Glomerular visceral epithelial cell (primary cell): ENCODE data around the gene STAT5A.

ENCODE experiments used
- DNase-seq: peaks from one replicate; pipeline ENCODE4 v3.0.0-alpha.2; 2016; ENCODE audit errors: extremely low spot score

The STAT5A gene

DNA sequence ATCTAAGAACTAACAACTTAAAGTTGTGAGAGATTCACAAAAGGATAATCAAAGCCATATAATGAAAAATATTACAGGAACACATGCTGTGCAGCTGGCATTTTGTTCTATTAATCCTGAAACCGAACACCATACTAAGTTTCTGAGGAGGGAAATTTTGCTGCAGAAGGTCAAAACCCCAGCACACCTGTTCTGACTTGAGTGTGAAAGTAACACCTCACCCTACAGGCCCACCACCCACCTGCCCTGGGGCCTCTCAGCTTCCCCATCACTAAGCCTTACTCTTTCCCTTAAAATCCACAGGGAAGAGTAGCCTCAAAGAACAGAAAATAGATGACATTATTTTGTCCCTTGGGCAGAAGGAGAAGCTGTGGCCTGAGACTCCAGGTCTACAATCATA is 44.8 kb downstream of the STAT5A start:
- DNase-seq: no peak

DNA sequence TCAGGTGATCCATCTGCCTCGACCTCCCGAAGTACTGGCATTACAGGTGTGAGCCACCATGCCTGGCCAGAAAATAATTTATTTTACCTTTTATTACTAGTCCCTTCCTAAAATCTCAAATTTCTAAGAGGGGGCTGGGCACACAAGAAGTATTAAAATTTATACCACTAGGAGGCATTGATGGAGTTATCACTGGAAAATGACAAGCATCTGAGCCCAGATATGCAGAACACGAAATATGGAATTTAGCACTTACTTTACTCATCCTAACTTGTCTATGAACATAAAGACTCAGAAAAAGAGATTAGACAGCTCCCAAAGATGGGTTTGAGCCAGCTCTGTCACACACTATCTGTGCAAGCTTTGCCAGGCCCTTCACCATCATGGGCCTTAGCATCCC is 46.4 kb downstream of the STAT5A start:
- no peak for DNase-seq

GRCh38 chr17:42337442-42337841 is 49.1 kb downstream of the STAT5A start:
- no peak for DNase-seq

- no peak for DNase-seq
Observed at GRCh38 chr17:42338427-42338985, 50.2 kb downstream of the STAT5A start.

- no peak for DNase-seq
Observed at GRCh38 chr17:42339221-42339620, 50.9 kb downstream of the STAT5A start.

DNA sequence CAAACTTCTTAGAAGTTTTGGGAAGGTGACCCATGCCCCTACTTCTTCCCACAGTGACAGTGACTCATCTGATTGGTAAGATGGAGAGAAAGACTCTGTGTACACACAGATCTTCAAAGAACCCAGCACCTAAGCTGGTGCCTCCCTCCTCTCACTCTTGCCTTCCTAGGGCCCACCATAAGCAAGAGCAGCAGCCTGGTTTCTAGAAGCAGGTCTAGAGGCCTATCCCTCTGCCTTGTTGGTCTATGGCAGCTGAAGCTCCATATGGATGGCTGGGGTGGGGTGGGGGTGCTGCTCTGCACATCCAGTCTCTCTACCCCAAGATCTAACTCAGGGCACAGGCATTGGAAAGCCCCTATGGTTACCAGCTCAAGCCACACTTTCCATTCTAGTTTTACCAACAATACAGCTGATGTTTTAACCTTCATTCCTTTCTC is 52.4 kb downstream of the STAT5A start:
- no peak for DNase-seq

GRCh38 chr17:42341568-42341967 is 53.3 kb downstream of the STAT5A start:
- DNase-seq: no peak

DNA sequence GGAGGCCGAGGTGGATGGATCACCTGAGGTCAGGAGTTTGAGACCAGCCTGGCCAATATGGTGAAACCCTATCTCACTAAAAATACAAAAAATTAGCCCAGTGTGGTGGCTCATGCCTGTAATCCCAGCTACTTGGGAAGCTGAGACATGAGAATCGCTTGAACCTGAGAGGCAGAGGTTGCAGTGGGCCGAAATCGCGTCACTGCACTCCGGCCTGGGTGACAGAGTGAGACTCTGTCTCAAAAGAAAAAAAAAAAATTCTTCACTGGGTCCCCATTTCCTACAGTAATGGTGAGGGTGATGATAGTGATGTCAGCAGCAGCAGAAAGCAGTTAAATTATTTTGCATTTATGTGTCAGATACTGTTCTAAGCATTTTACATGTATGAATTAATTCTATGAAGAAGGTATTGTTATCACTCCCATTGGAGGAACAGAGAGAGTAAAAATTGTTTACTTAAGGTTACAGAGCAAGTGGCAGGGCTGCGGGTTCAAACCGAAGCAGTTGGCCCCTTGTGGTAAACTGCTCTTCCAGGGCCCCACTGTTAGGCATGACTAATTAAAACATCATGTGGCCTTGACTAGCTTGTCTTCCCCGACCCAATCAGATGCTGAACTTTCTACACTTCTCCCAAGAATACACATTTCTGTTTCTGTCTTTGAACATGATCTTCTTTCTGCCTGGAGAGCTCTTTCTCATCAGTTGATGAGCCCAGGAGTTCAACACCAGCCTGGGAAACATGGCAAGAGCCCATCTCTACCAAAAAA is 54.1 kb downstream of the STAT5A start:
- peak; percentile 30 for DNase-seq

- no peak for DNase-seq
Observed at GRCh38 chr17:42345396-42346073, 57.2 kb downstream of the STAT5A start.

- DNase-seq: no peak
Observed at GRCh38 chr17:42346481-42346880, 58.2 kb downstream of the STAT5A start.

GRCh38 chr17:42347198-42347597 is 58.9 kb downstream of the STAT5A start:
- DNase-seq: peak; percentile 62

DNA sequence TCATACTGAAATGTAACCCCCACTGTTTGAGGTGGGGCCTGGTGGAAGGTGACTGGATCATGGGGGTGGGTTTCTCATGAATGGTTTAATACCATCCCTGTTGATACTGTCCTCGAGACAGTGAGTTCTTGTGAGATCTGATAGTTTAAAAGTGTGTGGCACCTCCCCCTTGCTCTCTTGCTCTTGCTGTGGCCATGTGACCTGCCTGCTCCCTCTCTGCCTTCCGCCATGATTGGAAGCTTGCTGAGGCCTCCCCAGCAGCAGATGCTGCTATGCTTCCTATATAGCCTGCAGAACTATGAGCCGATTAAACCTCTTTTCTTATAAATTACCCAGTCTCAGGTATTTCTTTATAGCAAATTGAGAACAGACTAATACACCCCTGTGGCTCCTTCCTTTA is 59.3 kb downstream of the STAT5A start:
- no peak for DNase-seq

- DNase-seq: no peak
Observed at GRCh38 chr17:42348104-42348503, 59.8 kb downstream of the STAT5A start.

DNA sequence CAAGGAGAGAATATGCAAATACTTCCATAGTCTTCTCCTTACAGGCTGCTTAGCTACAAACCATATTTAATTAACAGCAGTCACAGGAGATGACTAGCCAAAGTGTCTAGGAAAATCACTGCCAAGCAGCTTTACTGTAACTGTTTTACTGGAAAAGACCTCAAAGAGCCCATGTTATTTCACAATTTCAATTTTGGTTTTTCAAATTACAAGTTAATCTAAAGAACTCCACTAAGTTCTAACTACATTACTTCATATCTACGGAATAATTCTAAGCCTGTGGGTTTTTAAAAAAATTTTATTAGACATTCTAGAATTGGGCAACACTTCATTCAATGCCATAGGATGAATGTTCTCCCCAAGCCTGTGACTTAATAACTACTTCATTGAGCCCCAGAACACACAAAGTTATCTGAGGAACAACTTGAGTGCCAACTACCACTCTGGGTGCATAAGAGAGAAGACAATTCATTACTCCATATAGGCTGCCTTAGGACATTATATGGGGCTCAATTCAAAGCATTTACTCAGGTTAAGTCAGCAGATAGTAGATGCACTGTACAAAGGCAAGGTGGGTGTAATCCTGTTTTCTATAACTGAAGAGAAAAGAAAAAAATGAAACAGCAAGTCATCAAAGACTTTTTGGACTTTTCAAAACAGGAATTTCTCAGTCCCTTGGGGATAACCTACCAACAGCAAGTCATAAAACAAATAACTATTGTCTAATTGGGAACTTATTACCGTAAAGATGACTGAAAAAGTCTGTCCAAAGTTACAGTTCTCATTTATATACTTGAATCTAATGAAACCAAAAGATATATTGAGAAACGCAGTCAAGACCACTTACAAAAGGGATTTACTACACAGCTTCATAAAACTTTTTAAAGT is 66.9 kb downstream of the STAT5A start:
- no peak for DNase-seq

GRCh38 chr17:42358434-42358833 is 70.1 kb downstream of the STAT5A start:
- DNase-seq: no peak

DNA sequence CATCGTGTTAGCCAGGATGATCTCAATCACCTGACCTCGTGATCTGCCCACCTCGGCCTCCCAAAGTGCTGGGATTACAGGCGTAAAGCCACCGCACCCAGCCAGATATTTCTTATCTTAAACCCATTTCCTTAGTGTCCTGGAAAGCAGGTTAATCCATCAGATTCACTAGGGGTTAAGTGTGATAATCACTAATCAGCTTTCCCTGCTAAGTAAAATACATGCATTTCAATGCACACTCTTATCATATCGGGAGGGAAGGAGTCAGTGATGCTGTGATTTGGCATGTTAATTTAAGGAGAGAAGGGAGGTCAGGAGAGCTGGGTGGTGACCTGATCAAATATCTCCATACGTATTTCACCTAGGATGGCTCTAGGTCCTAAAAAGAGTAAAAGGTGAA is 70.8 kb downstream of the STAT5A start:
- DNase-seq: no peak

DNA sequence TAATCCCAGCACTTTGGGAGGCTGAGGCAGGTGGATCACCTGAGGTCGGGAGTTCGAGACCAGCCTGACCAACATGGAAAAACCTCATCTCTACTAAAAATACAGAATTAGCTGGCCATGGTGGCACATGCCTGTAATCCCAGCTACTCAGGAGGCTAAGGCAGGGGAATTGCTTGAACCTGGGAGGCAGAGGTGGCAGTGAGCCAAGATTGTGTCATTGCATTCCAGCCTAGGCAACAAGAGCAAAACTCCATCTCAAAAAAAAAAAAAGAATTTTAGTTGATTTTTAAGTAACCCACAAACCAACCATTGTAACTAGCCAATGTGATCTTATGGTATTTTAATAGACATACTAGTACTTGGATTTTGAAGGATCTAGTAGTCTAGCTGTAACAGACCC is 72.1 kb downstream of the STAT5A start:
- peak; percentile 66 for DNase-seq
